Measurements from ENCODE around the gene IL10RA.
"Not testable (repeated sequence)": the region's sequence is repeated elsewhere in the genome, so short reads cannot be mapped to it uniquely, and the experiment has no call there.

Gene IL10RA

GRCh38 chr11:117993988-117994745 is 8.0 kb downstream of the IL10RA start:
- DNase-seq = no peak

GRCh38 chr11:117995472-117995871 is 9.3 kb downstream of the IL10RA start:
- DNase-seq = no peak

- no peak for DNase-seq
Observed at GRCh38 chr11:117996058-117996457, 9.9 kb downstream of the IL10RA start.

- no peak for DNase-seq
Observed at GRCh38 chr11:117997406-117997805, 11.2 kb downstream of the IL10RA start.

GRCh38 chr11:117997823-117998579 is 11.8 kb downstream of the IL10RA start:
- DNase-seq = no peak

GRCh38 chr11:117998664-117999353 is 12.6 kb downstream of the IL10RA start:
- DNase-seq = no peak

- DNase-seq = no peak
Observed at GRCh38 chr11:117999354-117999993, 13.3 kb downstream of the IL10RA start.

- no peak for DNase-seq
Observed at GRCh38 chr11:118000067-118000849, 14.1 kb downstream of the IL10RA start.

GRCh38 chr11:118000850-118001228 is 14.6 kb downstream of the IL10RA start:
- DNase-seq = no peak

- no peak for DNase-seq
Observed at GRCh38 chr11:118001494-118001971, 15.3 kb downstream of the IL10RA start.

GRCh38 chr11:118002010-118002540 is 15.9 kb downstream of the IL10RA start:
- no peak for DNase-seq

- DNase-seq = no peak
Observed at GRCh38 chr11:118002541-118003423, 16.6 kb downstream of the IL10RA start.

- DNase-seq = no peak
Observed at GRCh38 chr11:118003456-118003855, 17.3 kb downstream of the IL10RA start.

- DNase-seq = no peak
Observed at GRCh38 chr11:118004543-118005223, 18.5 kb downstream of the IL10RA start.

- DNase-seq = no peak
Observed at GRCh38 chr11:118005224-118006152, 19.3 kb downstream of the IL10RA start.

GRCh38 chr11:118006153-118006534 is 19.9 kb downstream of the IL10RA start:
- no peak for DNase-seq

- no peak for DNase-seq
Observed at GRCh38 chr11:118007040-118007439, 20.8 kb downstream of the IL10RA start.

- not testable (repeated sequence) for DNase-seq
Observed at GRCh38 chr11:118007563-118008270, 21.5 kb downstream of the IL10RA start.
